ENCODE data around the gene CA5A.

Gene CA5A

GRCh38 chr16:87856791-87857228 is 79.5 kb downstream of the CA5A start:
- Histone ChIP-seq H3K4me1 (peaks cover 57% of the 10 kb centered on the region), H3K4me3 (ENCODE audit: low read depth, low read length) (no peak overlapping the region), H3K27me3 (no peaks in the 10 kb centered on the region), H3K36me3 (peaks cover 56% of the 10 kb centered on the region), H3K9me3 (no peaks in the 10 kb centered on the region)
- no peak for TF ChIP-seq CTCF (IDR thresholded peaks at IDR 0.05; ENCODE audit: low read depth, low read length)
- DNase-seq = no peak

- Histone ChIP-seq H3K9me3 (no peaks in the 10 kb centered on the region), H3K4me1 (peaks cover 57% of the 10 kb centered on the region), H3K27me3 (no peaks in the 10 kb centered on the region), H3K4me3 (ENCODE audit: low read depth, low read length) (no peak overlapping the region), H3K36me3 (peaks cover 56% of the 10 kb centered on the region)
- DNase-seq = peak; percentile 83
- no peak for TF ChIP-seq CTCF (IDR thresholded peaks at IDR 0.05; ENCODE audit: low read depth, low read length)
Observed at GRCh38 chr16:87855852-87856715, 80.2 kb downstream of the CA5A start.

- Histone ChIP-seq H3K36me3 (peaks cover 63% of the 10 kb centered on the region), H3K9me3 (no peaks in the 10 kb centered on the region), H3K27me3 (no peaks in the 10 kb centered on the region), H3K4me3 (ENCODE audit: low read depth, low read length) (no peak overlapping the region), H3K4me1 (peaks cover 60% of the 10 kb centered on the region)
- no peak for TF ChIP-seq CTCF (IDR thresholded peaks at IDR 0.05; ENCODE audit: low read depth, low read length)
- no peak for DNase-seq
Observed at GRCh38 chr16:87854907-87855683, 81.2 kb downstream of the CA5A start.

- Histone ChIP-seq H3K4me1 (peaks cover 60% of the 10 kb centered on the region), H3K36me3 (peaks cover 64% of the 10 kb centered on the region), H3K9me3 (no peaks in the 10 kb centered on the region), H3K4me3 (ENCODE audit: low read depth, low read length) (peak overlapping the region; percentile 4; the same call in 1 of the 2 replicates), H3K27me3 (no peaks in the 10 kb centered on the region)
- no peak for TF ChIP-seq CTCF (IDR thresholded peaks at IDR 0.05; ENCODE audit: low read depth, low read length)
- peak; percentile 55 for DNase-seq
Observed at GRCh38 chr16:87854053-87854906, 82.0 kb downstream of the CA5A start.

- Histone ChIP-seq H3K4me1 (peaks cover 60% of the 10 kb centered on the region), H3K36me3 (peaks cover 68% of the 10 kb centered on the region), H3K9me3 (no peaks in the 10 kb centered on the region), H3K27me3 (no peaks in the 10 kb centered on the region), H3K4me3 (ENCODE audit: low read depth, low read length) (peak overlapping the region; percentile 33)
- DNase-seq = peak; percentile 95
- no peak for TF ChIP-seq CTCF (IDR thresholded peaks at IDR 0.05; ENCODE audit: low read depth, low read length)
Observed at GRCh38 chr16:87853411-87854052, 82.8 kb downstream of the CA5A start.

All from BE2C (cell line).